C4-2B (cell line): Measurements from ENCODE around the gene TNFRSF8.
A peak's percentile ranks its signal among the peaks of the same experiment; 100 is the strongest.

ENCODE experiments used
- H3K27ac ChIP-seq: fragments of 450-650 bp; 2 replicates; pipeline ENCODE4 v1.5.1; 2017
- CTCF ChIP-seq: fragments of 450-650 bp; conservative IDR thresholded peaks from 2 replicates; pipeline ENCODE4 v1.5.1; 2017; ENCODE audit warnings: mild to moderate bottlenecking
- ZFX ChIP-seq: fragments of 450-650 bp; IDR thresholded peaks from 2 replicates; pipeline ENCODE4 v1.6.1; 2017

The TNFRSF8 gene

DNA sequence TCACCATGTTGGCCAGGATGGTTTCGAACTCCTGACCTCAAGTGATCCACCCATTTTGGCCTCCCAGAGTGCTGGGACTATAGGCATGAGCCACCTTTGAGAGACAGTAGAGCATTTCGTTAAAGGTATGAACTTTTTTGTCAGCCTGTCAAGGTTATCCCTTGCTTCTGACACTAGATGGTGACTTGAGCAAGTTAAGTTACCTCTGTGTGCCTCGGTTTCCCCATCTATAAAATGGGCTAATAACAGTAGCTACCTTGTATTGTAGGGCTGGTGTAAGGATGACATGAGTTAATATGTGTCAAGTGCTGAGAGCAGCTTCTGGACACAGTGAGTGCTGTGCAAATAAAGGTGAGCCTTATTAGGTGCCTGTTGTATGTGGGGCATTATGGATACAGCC, 8.8 kb downstream of the TNFRSF8 start:
- TF ChIP-seq ZFX (no peak), CTCF (no peak)
- H3K27ac ChIP-seq: no peak overlapping the region

DNA sequence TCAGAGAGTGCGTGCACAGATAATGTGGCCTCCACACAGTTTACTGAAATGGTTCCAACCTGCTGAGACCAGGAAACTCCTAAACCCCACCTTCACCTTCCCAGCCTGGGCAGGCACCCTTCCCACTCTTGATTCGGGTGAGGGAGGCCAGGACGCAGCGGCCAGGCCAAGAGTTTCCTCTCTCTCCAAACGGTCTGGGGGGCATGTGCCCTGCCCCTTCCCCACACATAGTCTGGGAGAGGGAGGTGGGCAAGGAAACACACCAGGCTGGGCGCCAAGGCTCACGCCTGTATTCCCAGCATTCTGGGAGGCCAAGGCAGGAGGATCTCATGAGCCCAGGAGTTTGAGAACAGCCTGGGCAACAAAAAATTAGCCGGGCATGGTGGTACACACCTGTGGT, 9.6 kb downstream of the TNFRSF8 start:
- no peak for TF ChIP-seq CTCF
- no peak for TF ChIP-seq ZFX
- H3K27ac ChIP-seq: no peak overlapping the region

GRCh38 chr1:12073796-12074195, 10.7 kb downstream of the TNFRSF8 start:
- H3K27ac ChIP-seq: no peak overlapping the region

GRCh38 chr1:12075195-12076114, 12.4 kb downstream of the TNFRSF8 start:
- TF ChIP-seq ZFX: no peak
- H3K27ac ChIP-seq: no peak overlapping the region

More at GRCh38 chr1:12073796-12074195, 10.7 kb downstream of the TNFRSF8 start:
- TF ChIP-seq ZFX (no peak), CTCF (no peak)

GRCh38 chr1:12076425-12077005, 13.4 kb downstream of the TNFRSF8 start:
- TF ChIP-seq CTCF: no peak
- TF ChIP-seq ZFX: no peak
- no peak overlapping the region for H3K27ac ChIP-seq

DNA sequence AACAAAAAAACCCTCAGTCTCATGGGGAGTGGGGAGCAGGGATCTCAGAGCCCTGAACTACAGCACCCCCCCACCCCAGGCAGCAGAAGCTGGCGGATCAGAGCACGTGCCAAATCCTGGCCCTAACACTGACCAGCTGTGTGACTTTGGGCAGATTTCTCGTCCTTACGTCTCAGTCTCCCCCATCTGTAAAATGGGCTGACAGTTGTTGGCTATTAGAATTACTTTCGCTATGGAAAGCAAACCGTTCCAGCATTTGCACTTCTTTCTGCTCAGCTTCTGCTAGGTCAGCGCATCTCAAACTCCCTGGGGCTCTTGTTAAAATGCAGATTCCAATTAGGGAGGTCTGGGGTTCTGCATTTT, 15.5 kb downstream of the TNFRSF8 start:
- TF ChIP-seq ZFX: no peak
- no peak for TF ChIP-seq CTCF
- H3K27ac ChIP-seq: no peak overlapping the region

GRCh38 chr1:12078938-12079861, 16.1 kb downstream of the TNFRSF8 start:
- TF ChIP-seq CTCF (peak; percentile 69; the same call in 1 of the 2 replicates), ZFX (no peak)
- H3K27ac ChIP-seq: no peak overlapping the region
